KMS-11 (cell line): ENCODE data around the gene CSNK2A1.
"Not testable (repeated sequence)": the region's sequence is repeated elsewhere in the genome, so short reads cannot be mapped to it uniquely, and the experiment has no call there.

ENCODE experiments used
- H2AFZ ChIP-seq: fragments of 200-600 bp; sonication (generic); 2 replicates; pipeline ENCODE4 v1.6.1; 2016; ENCODE audit warnings: antibody characterized with exemption, mixed run types, low read depth
- H3K27ac ChIP-seq: fragments of 200-600 bp; sonication (generic); 2 replicates; pipeline ENCODE4 v1.6.1; 2016; ENCODE audit warnings: mild to moderate bottlenecking, mixed run types
- H3K27me3 ChIP-seq: fragments of 200-600 bp; sonication (generic); 2 replicates; pipeline ENCODE4 v1.6.1; 2017; ENCODE audit warnings: mild to moderate bottlenecking, low read depth, mixed run types, moderate library complexity; ENCODE audit not compliant: insufficient read depth
- H3K36me3 ChIP-seq: fragments of 200-600 bp; sonication (generic); 2 replicates; pipeline ENCODE4 v1.6.1; 2017; ENCODE audit warnings: mild to moderate bottlenecking, mixed run types; ENCODE audit not compliant: insufficient read depth
- H3K4me1 ChIP-seq: fragments of 200-600 bp; sonication (generic); 2 replicates; pipeline ENCODE4 v1.6.1; 2016; ENCODE audit warnings: mild to moderate bottlenecking, low read depth, mixed run types; ENCODE audit not compliant: poor library complexity, severe bottlenecking
- H3K4me2 ChIP-seq: fragments of 200-600 bp; sonication (generic); 2 replicates; pipeline ENCODE4 v1.7.0; 2016; ENCODE audit warnings: mild to moderate bottlenecking, mixed run types
- H3K4me3 ChIP-seq: fragments of 200-600 bp; sonication (generic); IDR thresholded peaks from 2 replicates; pipeline ENCODE4 v1.6.1; 2017; ENCODE audit warnings: low read depth, low read length, mixed read lengths; ENCODE audit not compliant: insufficient read depth
- H3K79me2 ChIP-seq: fragments of 200-600 bp; sonication (generic); 2 replicates; pipeline ENCODE4 v1.6.1; 2016; ENCODE audit warnings: low read depth, mixed run types; ENCODE audit not compliant: insufficient read depth
- H3K9ac ChIP-seq: fragments of 200-600 bp; sonication (generic); 2 replicates; pipeline ENCODE4 v1.6.1; 2016; ENCODE audit warnings: mild to moderate bottlenecking, mixed run types
- H4K20me1 ChIP-seq: fragments of 200-600 bp; sonication (generic); 2 replicates; pipeline ENCODE4 v1.6.1; 2016; ENCODE audit warnings: mild to moderate bottlenecking, mixed run types; ENCODE audit not compliant: insufficient read depth
- TF ChIP-seq, protein P1 (sequence below): fragments of 200-600 bp; sonication (generic); conservative IDR thresholded peaks from 2 replicates; pipeline ENCODE4 v1.6.1; 2017; ENCODE audit warnings: low read depth, mild to moderate bottlenecking, antibody characterized with exemption, low read length, moderate library complexity, mixed read lengths

Gene CSNK2A1

DNA sequence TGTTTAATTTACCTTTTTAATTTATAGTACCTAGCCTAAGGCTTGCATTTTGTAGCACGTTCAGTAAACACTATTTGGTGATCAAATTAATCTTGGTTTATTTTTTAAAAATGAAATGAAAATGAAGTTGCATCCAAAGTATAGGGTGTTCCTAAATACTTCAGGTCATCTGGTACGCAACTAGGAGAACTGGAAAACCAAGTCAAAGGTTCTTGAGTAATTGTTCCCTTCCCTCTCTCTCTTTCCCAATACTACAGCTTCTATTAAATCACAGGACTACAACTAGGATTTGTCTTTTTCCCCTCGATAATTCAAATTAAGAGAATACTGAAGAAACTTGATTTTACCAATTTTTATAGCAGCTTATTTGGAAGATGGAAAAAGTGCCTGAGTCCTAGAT, 27.9 kb downstream of the CSNK2A1 start:
- Histone ChIP-seq H2AFZ (no peak overlapping the region), H3K36me3 (no peaks in the 10 kb centered on the region), H3K27me3 (no peaks in the 10 kb centered on the region), H4K20me1 (peaks cover 32% of the 10 kb centered on the region), H3K4me3 (no peak overlapping the region), H3K4me1 (peaks cover 5% of the 10 kb centered on the region), H3K4me2 (no peak overlapping the region), H3K79me2 (peaks cover 96% of the 10 kb centered on the region), H3K9ac (no peak overlapping the region), H3K27ac (no peak overlapping the region)
- TF ChIP-seq, protein P1, sequence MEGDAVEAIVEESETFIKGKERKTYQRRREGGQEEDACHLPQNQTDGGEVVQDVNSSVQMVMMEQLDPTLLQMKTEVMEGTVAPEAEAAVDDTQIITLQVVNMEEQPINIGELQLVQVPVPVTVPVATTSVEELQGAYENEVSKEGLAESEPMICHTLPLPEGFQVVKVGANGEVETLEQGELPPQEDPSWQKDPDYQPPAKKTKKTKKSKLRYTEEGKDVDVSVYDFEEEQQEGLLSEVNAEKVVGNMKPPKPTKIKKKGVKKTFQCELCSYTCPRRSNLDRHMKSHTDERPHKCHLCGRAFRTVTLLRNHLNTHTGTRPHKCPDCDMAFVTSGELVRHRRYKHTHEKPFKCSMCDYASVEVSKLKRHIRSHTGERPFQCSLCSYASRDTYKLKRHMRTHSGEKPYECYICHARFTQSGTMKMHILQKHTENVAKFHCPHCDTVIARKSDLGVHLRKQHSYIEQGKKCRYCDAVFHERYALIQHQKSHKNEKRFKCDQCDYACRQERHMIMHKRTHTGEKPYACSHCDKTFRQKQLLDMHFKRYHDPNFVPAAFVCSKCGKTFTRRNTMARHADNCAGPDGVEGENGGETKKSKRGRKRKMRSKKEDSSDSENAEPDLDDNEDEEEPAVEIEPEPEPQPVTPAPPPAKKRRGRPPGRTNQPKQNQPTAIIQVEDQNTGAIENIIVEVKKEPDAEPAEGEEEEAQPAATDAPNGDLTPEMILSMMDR, result no peak

DNA sequence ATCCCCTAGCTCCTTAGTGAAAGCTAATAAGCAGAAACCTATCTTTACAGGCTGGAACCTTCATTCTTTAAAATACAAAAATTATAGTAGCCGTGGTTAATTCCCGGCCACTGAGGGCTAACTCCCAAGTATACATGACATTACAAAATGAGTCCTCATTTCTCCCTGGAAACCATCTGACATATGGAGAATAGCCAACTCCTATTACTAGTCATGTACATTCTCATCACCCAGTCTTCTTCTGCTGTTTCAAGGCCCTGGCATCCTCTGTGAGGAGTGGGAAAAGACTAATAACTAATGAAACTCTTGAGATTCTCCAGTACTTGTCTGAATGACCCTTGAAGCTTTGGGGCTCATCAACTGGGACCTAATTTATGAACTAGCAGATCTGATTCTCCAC, 30.2 kb downstream of the CSNK2A1 start:
- H3K27ac ChIP-seq, result no peak overlapping the region
- H3K79me2 ChIP-seq, result peaks cover 99% of the 10 kb centered on the region
- H3K4me2 ChIP-seq, result no peak overlapping the region
- H3K4me1 ChIP-seq, result peaks cover 5% of the 10 kb centered on the region
- H2AFZ ChIP-seq, result no peak overlapping the region
- no peak overlapping the region for H3K4me3 ChIP-seq
- TF ChIP-seq, protein P1, result no peak
- peaks cover 32% of the 10 kb centered on the region for H4K20me1 ChIP-seq
- no peak overlapping the region for H3K9ac ChIP-seq
- H3K36me3 ChIP-seq, result no peaks in the 10 kb centered on the region; the same call in 1 of the 2 replicates
- H3K27me3 ChIP-seq, result no peaks in the 10 kb centered on the region

DNA sequence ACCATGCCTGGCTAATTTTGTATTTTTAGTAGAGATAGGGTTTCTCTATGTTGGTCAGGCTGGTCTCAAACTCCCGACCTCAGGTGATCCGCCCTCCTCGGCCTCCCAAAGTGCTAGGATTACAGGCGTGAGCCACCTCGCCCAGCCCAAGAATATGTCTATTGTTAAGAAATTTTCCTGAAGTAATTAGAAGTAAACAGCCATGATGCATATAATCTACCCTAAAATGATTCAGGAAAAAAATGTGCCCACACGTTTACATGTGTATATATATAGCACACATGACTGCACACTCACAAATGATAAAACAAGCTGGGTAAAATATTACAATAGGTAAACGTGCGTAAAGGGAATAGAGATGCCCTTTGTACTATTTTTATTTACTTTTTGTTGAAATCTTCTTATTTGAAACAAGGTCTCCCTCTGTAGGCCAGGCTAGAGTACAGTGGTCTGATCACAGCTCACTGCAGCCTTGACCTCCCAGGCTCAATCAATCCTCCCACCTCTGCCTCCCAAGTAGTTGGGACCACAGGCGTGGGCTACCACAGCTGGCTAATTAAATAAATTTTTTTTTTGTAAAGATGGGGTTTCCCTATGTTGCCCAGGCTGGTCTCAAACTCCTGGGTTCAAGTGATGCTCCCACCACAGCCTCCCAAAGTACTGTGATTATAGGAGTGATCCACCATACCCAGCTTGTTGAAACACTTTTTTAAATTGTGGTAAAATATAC, 33.1 kb downstream of the CSNK2A1 start:
- H3K27me3 ChIP-seq, H3K27ac ChIP-seq, H2AFZ ChIP-seq, H3K9ac ChIP-seq, H3K4me3 ChIP-seq, H3K4me1 ChIP-seq, H3K4me2 ChIP-seq, H3K36me3 ChIP-seq: not testable (repeated sequence)
- Histone ChIP-seq H3K79me2 (peaks cover 79% of the 10 kb centered on the region), H4K20me1 (peaks cover 20% of the 10 kb centered on the region)

DNA sequence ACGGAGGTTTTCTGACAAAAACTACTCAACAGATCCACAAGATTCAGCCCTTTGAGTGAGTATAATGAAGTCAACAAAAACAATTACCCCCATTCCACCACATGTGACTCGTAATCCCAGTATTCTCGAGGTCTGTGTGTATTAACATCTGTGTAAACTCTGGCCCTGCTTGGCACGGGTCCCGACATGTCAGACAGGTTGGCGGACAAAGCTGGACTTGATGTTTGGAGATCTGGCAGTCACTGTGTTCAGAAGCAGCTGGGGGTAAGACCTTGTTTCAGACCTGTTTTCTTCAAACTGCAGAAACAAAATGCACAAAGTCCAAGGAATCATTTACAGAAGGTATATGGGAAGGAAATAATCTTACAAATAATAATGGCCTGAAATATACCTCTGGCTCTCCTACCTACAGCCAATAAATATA, 35.2 kb downstream of the CSNK2A1 start:
- H3K9ac ChIP-seq, H3K4me3 ChIP-seq, H3K27me3 ChIP-seq, H3K4me1 ChIP-seq, H4K20me1 ChIP-seq, H3K27ac ChIP-seq, H3K36me3 ChIP-seq, H3K4me2 ChIP-seq, H2AFZ ChIP-seq: not testable (repeated sequence)
- H3K79me2 ChIP-seq, result peaks cover 58% of the 10 kb centered on the region

DNA sequence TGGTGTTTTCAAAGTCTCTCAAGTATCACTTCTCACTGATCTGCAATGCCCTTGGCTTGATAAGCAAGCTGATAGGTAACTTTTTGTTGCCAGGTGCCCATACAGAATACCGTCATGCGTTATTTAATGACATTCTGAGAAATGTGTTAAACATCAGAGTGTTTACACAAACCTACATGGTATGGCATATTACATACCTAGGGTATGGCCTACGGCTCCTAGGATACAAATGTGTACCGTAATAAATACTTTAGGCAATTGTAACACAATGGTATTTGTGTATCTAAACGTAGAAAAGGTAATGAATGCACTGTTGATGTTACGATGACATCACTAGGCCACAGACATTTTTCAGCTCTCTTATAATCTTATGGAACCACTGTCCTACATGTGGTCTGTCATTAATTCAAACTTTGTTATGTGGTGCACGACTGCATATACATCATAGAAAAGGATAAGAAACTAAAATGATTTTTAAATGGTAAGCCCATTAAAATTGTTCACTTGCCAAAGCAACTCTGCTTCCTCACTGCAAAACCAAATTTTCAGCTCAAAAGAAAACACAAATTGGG, 35.7 kb downstream of the CSNK2A1 start:
- peaks cover 5% of the 10 kb centered on the region for H3K4me1 ChIP-seq
- peaks cover 52% of the 10 kb centered on the region for H3K79me2 ChIP-seq
- H4K20me1 ChIP-seq, result peaks cover 4% of the 10 kb centered on the region; the same call in 1 of the 2 replicates
- no peak overlapping the region for H3K4me2 ChIP-seq
- no peak overlapping the region for H3K9ac ChIP-seq
- TF ChIP-seq, protein P1, result no peak
- no peak overlapping the region for H3K4me3 ChIP-seq
- H2AFZ ChIP-seq, result no peak overlapping the region
- H3K27me3 ChIP-seq, result no peaks in the 10 kb centered on the region
- no peak overlapping the region for H3K27ac ChIP-seq
- H3K36me3 ChIP-seq, result no peaks in the 10 kb centered on the region; the same call in 1 of the 2 replicates
